Measurements from ENCODE around the gene CA10. TPM values are rescaled to one million over a fixed set of nuclear protein-coding genes. Genes with fewer than 3 reads are reported as not detected.

CA10 gene
- total RNA-seq, 1 donor, result not detected

DNA sequence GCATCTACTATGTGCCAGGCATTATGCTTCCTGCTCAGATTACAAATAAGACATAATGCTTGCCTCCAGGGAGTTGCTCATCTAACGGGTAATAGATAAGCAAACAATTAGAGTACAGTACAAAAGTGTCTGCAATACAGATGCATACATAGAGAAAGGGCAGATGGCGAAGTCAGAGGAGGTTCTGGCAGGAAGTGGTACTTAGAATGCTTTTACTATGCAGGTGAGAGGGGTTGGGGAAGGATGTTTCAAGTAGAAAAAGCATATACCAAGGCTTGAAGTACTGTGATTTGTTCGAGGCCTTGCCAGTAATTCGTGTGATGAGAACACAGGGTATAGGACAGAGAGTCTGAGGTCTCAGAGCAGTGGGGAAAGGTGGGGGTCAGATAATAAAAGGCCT lies 548.4 kb downstream of the CA10 start:
- H4K20me1 ChIP-seq (ENCODE audit: insufficient read depth, low read length), result no peaks in the 10 kb centered on the region
- H3K4me1 ChIP-seq (ENCODE audit: insufficient read depth, low read length), result no peaks in the 10 kb centered on the region
- no peak overlapping the region for H2AFZ ChIP-seq (ENCODE audit: low read length)
- H3K4me3 ChIP-seq (ENCODE audit: insufficient read depth, low read length), result no peak overlapping the region
- no peak for DNase-seq (ENCODE audit: insufficient read length, low spot score, missing footprints)
- no peaks in the 10 kb centered on the region for H3K36me3 ChIP-seq (ENCODE audit: insufficient read depth, low read length)
- H3K79me2 ChIP-seq (ENCODE audit: insufficient read depth, low read length), result no peaks in the 10 kb centered on the region
- no peak overlapping the region for H3K4me2 ChIP-seq (ENCODE audit: insufficient read depth, low read length)
- no peak for TF ChIP-seq CTCF (IDR thresholded peaks at IDR 0.05; ENCODE audit: extremely low read depth, low read depth, low read length)
- H3K27me3 ChIP-seq (ENCODE audit: insufficient read depth, low read length), result no peaks in the 10 kb centered on the region
- H3K27ac ChIP-seq (ENCODE audit: low read depth, low read length), result no peak overlapping the region
- no peaks in the 10 kb centered on the region for H3K9me3 ChIP-seq (ENCODE audit: low read depth, low read length)

DNA sequence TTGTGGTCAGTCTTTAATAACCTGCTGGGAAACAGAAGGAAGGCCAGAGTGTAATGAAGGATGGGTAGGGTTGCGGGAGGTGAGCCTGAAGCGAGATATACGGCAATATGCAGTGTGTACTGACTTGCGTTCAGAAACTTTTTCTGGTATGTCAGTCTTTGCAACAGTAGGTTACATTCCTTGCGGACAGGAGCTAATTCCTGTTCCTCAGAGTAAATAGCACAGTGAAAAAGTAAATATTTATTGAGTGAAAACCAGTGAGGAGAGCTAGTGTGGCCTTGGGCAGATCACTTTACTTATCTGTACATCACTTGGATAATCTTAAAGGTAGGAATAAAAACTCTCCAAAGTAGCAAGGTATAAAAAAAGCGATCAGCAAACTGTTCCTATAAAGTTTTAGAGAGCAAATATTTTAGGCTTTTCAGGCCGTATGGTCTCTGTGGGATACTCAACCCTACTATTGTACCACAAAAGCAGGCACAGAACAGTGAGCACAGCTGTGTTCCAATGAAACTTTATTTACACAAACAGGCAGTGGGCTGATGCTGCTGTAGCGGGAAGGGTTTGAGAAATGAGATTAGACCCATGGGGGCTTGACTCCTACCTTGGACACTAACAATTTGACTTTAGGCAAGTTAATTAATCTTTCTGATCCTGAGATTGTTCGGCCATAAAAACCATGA lies 550.1 kb downstream of the CA10 start:
- no peak for DNase-seq (ENCODE audit: insufficient read length, low spot score, missing footprints)
- Histone ChIP-seq H3K27ac (ENCODE audit: low read depth, low read length) (no peak overlapping the region), H2AFZ (ENCODE audit: low read length) (no peak overlapping the region), H3K36me3 (ENCODE audit: insufficient read depth, low read length) (no peaks in the 10 kb centered on the region), H3K27me3 (ENCODE audit: insufficient read depth, low read length) (no peaks in the 10 kb centered on the region), H3K4me2 (ENCODE audit: insufficient read depth, low read length) (no peak overlapping the region), H4K20me1 (ENCODE audit: insufficient read depth, low read length) (no peaks in the 10 kb centered on the region), H3K79me2 (ENCODE audit: insufficient read depth, low read length) (no peaks in the 10 kb centered on the region), H3K4me1 (ENCODE audit: insufficient read depth, low read length) (no peaks in the 10 kb centered on the region), H3K9me3 (ENCODE audit: low read depth, low read length) (no peaks in the 10 kb centered on the region), H3K4me3 (ENCODE audit: insufficient read depth, low read length) (no peak overlapping the region)
- TF ChIP-seq CTCF (IDR thresholded peaks at IDR 0.05; ENCODE audit: extremely low read depth, low read depth, low read length), result no peak

DNA sequence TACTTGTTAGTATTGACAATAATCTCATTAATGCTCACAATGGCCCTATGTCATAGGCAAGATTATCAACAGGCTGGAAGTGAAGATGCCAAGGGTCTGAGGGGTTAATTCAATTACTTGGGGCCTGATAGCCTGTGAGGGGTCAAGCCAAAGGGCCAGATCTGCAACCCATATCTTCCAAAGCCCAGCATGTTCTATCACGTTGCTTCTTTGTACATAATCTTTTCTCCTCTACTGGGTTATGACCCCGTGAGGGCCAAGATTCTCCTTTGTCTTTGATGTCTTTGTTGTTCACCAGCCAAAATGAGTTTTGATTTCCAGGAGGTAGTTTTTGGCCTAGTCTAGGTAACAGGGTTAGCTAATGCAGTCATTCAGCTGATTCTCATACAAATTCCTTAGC lies 551.0 kb downstream of the CA10 start:
- Histone ChIP-seq H3K4me2 (ENCODE audit: insufficient read depth, low read length) (no peak overlapping the region), H3K4me1 (ENCODE audit: insufficient read depth, low read length) (no peaks in the 10 kb centered on the region), H3K9me3 (ENCODE audit: low read depth, low read length) (no peaks in the 10 kb centered on the region), H3K79me2 (ENCODE audit: insufficient read depth, low read length) (no peaks in the 10 kb centered on the region), H3K27ac (ENCODE audit: low read depth, low read length) (no peak overlapping the region), H3K36me3 (ENCODE audit: insufficient read depth, low read length) (no peaks in the 10 kb centered on the region), H2AFZ (ENCODE audit: low read length) (no peak overlapping the region), H3K27me3 (ENCODE audit: insufficient read depth, low read length) (no peaks in the 10 kb centered on the region), H3K4me3 (ENCODE audit: insufficient read depth, low read length) (no peak overlapping the region), H4K20me1 (ENCODE audit: insufficient read depth, low read length) (no peaks in the 10 kb centered on the region)
- TF ChIP-seq CTCF (IDR thresholded peaks at IDR 0.05; ENCODE audit: extremely low read depth, low read depth, low read length), result no peak
- no peak for DNase-seq (ENCODE audit: insufficient read length, low spot score, missing footprints)

GRCh38 chr17:51604299-51605020 lies 554.1 kb downstream of the CA10 start:
- H4K20me1 ChIP-seq (ENCODE audit: insufficient read depth, low read length), result no peaks in the 10 kb centered on the region

More at GRCh38 chr17:51604299-51605020, 554.1 kb downstream of the CA10 start:
- Histone ChIP-seq H3K79me2 (ENCODE audit: insufficient read depth, low read length) (no peaks in the 10 kb centered on the region), H3K4me1 (ENCODE audit: insufficient read depth, low read length) (no peaks in the 10 kb centered on the region), H3K27me3 (ENCODE audit: insufficient read depth, low read length) (no peaks in the 10 kb centered on the region), H3K27ac (ENCODE audit: low read depth, low read length) (no peak overlapping the region), H2AFZ (ENCODE audit: low read length) (no peak overlapping the region), H3K9me3 (ENCODE audit: low read depth, low read length) (no peaks in the 10 kb centered on the region), H3K4me2 (ENCODE audit: insufficient read depth, low read length) (no peak overlapping the region), H3K36me3 (ENCODE audit: insufficient read depth, low read length) (no peaks in the 10 kb centered on the region), H3K4me3 (ENCODE audit: insufficient read depth, low read length) (no peak overlapping the region)
- TF ChIP-seq CTCF (IDR thresholded peaks at IDR 0.05; ENCODE audit: extremely low read depth, low read depth, low read length), result no peak
- DNase-seq (ENCODE audit: insufficient read length, low spot score, missing footprints), result no peak
